ENCODE results near the gene SMAD4. TPM values are rescaled to one million over a fixed set of nuclear protein-coding genes. Genes with fewer than 3 reads are reported as not detected.

SMAD4 gene
- total and polyA plus RNA-seq, 2 of the 13 experiments (the other 11 are each of a cell fraction or from before 2014, with no cell fraction given): 70.2 to 72.0 TPM

GRCh38 chr18:51123936-51124486, 94.0 kb downstream of the SMAD4 start:
- Histone ChIP-seq H3K4me2 (ENCODE audit: low read depth, low read length) (no peak overlapping the region), H3K4me1 (ENCODE audit: insufficient read depth, low read length) (no peaks in the 10 kb centered on the region), H3K9me3 (ENCODE audit: low read length) (no peaks in the 10 kb centered on the region), H3K27me3 (ENCODE audit: control insufficient read depth in 1 of 2, insufficient read depth in 2 of 2, low read length in 2 of 2) (peaks cover 0 to 5% of the 10 kb centered on the region in 2 experiments; a peak in 3 of 5 replicates), H3K36me3 (replicated peaks in 1 of 2; ENCODE audit: control insufficient read depth in 1 of 2, insufficient read depth in 2 of 2, low read length in 2 of 2) (no peaks in the 10 kb centered on the region), H3K79me2 (ENCODE audit: insufficient read depth, low read length) (no peaks in the 10 kb centered on the region), H4K20me1 (ENCODE audit: insufficient read depth, low read length) (no peaks in the 10 kb centered on the region), H2AFZ (ENCODE audit: low read length) (no peak overlapping the region), H3K27ac (ENCODE audit: extremely low read length, insufficient read depth, low read length) (no peak overlapping the region), H3K4me3 (replicated peaks in 1 of 3; ENCODE audit: insufficient read depth in 1 of 3, low read depth in 2 of 3, low read length in 3 of 3) (no peak overlapping the region), H3K9ac (ENCODE audit: insufficient read depth, low read depth, low read length) (no peak overlapping the region)
- WGBS (ENCODE audit: low lambda C conversion rate): 47% methylated on average over 10 of the region's 10 CpGs
- DNase-seq (ENCODE audit: low spot score) (no peak), FAIRE-seq (no peak), ATAC-seq (no peak)
- intact Hi-C loops (cut with micrococcal nuclease; ENCODE audit: unreplicated experiment) (no loop called here), in situ Hi-C loops (cut with HindIII; ENCODE audit: extremely low pct_ligation_motif_present, low pct_unique_long_range_greater_than_20kb) (loop anchor here (25.0 kb wide), 3 partner anchors 538 to 1563 kb away; no protein-coding TSS in a partner anchor)
- CTCF ChIA-PET (ENCODE audit: low intra/inter-chr PET ratio, low total read pairs): no interaction called here
- TF ChIP-seq ZNF407 (CRISPR knock-in tag; IDR thresholded peaks at IDR 0.05; ENCODE audit: not compliant biosample characterization) (no peak), ZNF564 (CRISPR knock-in tag; IDR thresholded peaks at IDR 0.05) (no peak), HINFP (CRISPR knock-in tag; IDR thresholded peaks at IDR 0.05; ENCODE audit: low read depth) (0 out of 2 replicates have a peak, but pooled peaks have one; percentile 23)
- no TSS peak for BruUV-seq (replicated peaks)
- POLR2A ChIA-PET: no interaction called here
